ENCODE results near the gene EFNA1.
"Not testable (repeated sequence)": the region's sequence is repeated elsewhere in the genome, so short reads cannot be mapped to it uniquely, and the experiment has no call there.

The EFNA1 gene

DNA sequence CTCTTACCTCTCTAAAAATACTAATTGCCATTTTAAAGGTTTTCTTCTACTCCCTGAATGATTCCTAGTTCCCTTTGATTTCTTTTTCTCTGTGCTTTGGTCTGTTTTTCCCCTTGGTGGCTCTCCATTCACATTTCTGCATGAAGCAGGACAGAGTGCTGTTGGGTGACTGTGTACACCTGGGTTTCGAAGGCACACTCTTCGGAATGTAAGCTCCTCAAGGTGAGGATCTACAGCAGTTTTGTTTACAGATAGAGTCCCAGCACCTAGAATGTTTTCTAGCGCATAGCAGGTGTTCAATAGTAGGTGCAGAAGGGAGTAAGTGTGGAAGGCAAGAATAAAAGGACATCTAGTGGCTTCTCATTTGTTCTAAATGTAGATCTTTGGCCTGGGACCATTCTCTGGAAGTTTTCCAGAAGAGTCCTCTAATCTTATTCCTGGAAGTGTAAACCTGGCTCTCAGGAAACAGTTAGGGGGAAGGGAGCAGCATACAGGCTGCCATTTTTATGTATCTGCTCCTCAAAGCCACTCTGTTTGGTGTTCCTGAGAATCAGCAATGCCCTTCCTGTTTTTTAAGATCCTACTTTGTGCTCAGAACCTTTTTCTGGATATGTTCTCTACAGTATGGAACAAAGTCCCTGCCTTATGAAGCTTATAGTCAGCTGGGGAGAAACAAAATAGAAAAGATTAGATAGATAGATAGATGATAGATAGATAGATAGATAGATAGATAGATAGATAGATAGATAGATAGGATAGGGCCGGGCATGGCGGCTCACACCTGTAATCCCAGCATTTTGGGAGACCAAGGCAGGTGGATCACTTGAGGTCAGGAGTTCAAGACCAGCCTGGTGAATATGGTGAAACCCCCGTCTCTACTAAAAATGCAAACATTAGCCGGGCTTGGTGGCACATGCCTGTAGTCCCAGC, 22.8 kb upstream of the EFNA1 start:
- no peaks in the 10 kb centered on the region for H3K4me1 Mint-ChIP-seq (ENCODE audit: low read depth in 2 of 2)
- DNase-seq (no peak), ATAC-seq (replicated peaks) (no peak)
- H3K9me3 Mint-ChIP-seq: no peaks in the 10 kb centered on the region
- peaks cover 10 to 13% of the 10 kb centered on the region in 2 donors for H3K27me3 Mint-ChIP-seq
- H3K4me3 Mint-ChIP-seq: no peak overlapping the region
- H3K27ac Mint-ChIP-seq: no peak overlapping the region
- peaks cover 3% of the 10 kb centered on the region for H3K36me3 Mint-ChIP-seq (ENCODE audit: insufficient read depth)

DNA sequence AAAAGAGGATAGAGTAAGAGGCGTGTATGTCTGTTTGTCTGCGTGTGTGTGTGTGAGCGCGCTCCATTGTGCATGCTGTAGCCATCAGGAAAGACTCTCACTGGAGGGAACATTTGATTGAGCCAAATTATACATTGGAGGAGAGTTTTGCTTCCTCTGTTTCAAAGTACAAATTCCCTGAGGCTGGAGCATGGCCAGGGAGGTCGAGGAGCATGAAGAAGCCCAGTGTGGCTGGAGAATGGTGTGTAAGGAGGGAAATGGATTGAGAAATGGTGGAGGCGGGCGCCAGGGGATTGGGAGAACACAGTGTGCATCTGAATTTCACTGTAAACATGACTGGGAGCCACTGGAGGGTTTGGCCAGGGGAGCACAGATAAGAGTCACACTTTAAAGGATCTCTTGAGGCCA, 22.1 kb upstream of the EFNA1 start:
- no peaks in the 10 kb centered on the region for H3K4me1 Mint-ChIP-seq (ENCODE audit: low read depth in 2 of 2)
- H3K27ac Mint-ChIP-seq: peak overlapping the region in 1 of 2 donors; percentile 6
- H3K4me3 Mint-ChIP-seq: no peak overlapping the region
- ATAC-seq (replicated peaks) (no peak), DNase-seq (no peak)
- H3K36me3 Mint-ChIP-seq (ENCODE audit: insufficient read depth): peaks cover 3% of the 10 kb centered on the region
- H3K27me3 Mint-ChIP-seq: peaks cover 10 to 13% of the 10 kb centered on the region in 2 donors
- H3K9me3 Mint-ChIP-seq: no peaks in the 10 kb centered on the region

GRCh38 chr1:155106862-155107261, 20.8 kb upstream of the EFNA1 start:
- peaks cover 3% of the 10 kb centered on the region for H3K36me3 Mint-ChIP-seq (ENCODE audit: insufficient read depth)
- no peaks in the 10 kb centered on the region for H3K4me1 Mint-ChIP-seq (ENCODE audit: low read depth in 2 of 2)
- H3K27me3 Mint-ChIP-seq: peaks cover 13 to 18% of the 10 kb centered on the region in 2 donors
- ATAC-seq (replicated peaks): no peak
- H3K27ac Mint-ChIP-seq: no peak overlapping the region
- H3K9me3 Mint-ChIP-seq: no peaks in the 10 kb centered on the region
- DNase-seq: no peak
- H3K4me3 Mint-ChIP-seq: no peak overlapping the region

- DNase-seq (no peak), ATAC-seq (replicated peaks) (no peak)
- H3K9me3 Mint-ChIP-seq: no peaks in the 10 kb centered on the region
- peaks cover 3% of the 10 kb centered on the region for H3K36me3 Mint-ChIP-seq (ENCODE audit: insufficient read depth)
- peaks cover 13 to 22% of the 10 kb centered on the region in 2 donors for H3K27me3 Mint-ChIP-seq
- H3K4me1 Mint-ChIP-seq (ENCODE audit: low read depth in 2 of 2): no peaks in the 10 kb centered on the region
- H3K4me3 Mint-ChIP-seq: no peak overlapping the region
- H3K27ac Mint-ChIP-seq: no peak overlapping the region
Observed at GRCh38 chr1:155107309-155108264, 20.1 kb upstream of the EFNA1 start.

GRCh38 chr1:155108296-155108695, 19.4 kb upstream of the EFNA1 start:
- H3K9me3 Mint-ChIP-seq: no peaks in the 10 kb centered on the region
- peaks cover 3% of the 10 kb centered on the region for H3K36me3 Mint-ChIP-seq (ENCODE audit: insufficient read depth)
- no peaks in the 10 kb centered on the region for H3K4me1 Mint-ChIP-seq (ENCODE audit: low read depth in 2 of 2)
- no peak overlapping the region for H3K27ac Mint-ChIP-seq
- DNase-seq (no peak), ATAC-seq (replicated peaks) (no peak)
- no peak overlapping the region for H3K4me3 Mint-ChIP-seq
- peaks cover 13 to 22% of the 10 kb centered on the region in 2 donors for H3K27me3 Mint-ChIP-seq

DNA sequence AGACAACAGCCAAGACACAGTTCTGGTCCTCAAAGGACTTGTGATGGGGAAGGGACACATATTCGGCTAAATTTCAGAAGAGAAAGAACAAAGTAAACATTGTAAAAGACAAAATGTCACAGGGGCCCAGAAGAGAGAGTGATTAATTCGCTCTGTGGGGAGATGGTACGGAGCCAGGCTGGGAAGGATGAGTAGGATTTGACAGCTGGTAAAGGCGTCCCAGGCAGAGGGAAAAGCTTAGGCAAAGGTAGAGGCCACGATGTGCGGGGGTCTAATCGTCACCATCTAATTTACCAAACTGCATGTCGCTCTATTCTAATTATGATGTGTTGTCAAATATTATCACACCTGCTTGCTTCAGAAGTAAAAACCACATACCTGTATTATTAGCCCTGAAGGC, 17.3 kb upstream of the EFNA1 start:
- DNase-seq (no peak), ATAC-seq (replicated peaks) (no peak)
- Mint-ChIP-seq H3K27me3 (peaks cover 15 to 25% of the 10 kb centered on the region in 2 donors), H3K4me1 (ENCODE audit: low read depth in 2 of 2) (no peaks in the 10 kb centered on the region), H3K27ac (no peak overlapping the region), H3K4me3 (no peak overlapping the region), H3K36me3 (ENCODE audit: insufficient read depth) (peaks cover under 1% of the 10 kb centered on the region), H3K9me3 (no peaks in the 10 kb centered on the region)

DNA sequence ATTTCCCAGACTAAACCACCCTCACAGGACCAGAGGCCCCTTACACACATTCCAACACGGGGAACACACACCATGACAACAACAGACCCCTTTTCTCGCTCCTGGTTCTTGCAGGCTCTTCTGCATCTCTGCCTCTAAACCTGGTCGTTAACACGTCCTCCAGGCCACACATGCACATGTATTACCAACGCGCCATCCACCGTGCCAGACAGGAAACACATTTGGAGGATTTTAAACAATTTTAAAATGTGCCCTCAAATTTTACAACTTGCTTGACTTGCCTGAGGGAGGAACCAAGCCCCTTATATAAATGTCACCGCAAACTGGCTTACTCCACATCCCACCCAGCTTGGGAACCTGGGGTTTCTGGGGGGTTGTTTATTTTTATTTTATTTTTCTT, 16.9 kb upstream of the EFNA1 start:
- H3K9me3 Mint-ChIP-seq: no peaks in the 10 kb centered on the region
- no peak overlapping the region for H3K27ac Mint-ChIP-seq
- peaks cover 14 to 24% of the 10 kb centered on the region in 2 donors for H3K27me3 Mint-ChIP-seq
- H3K4me3 Mint-ChIP-seq: no peak overlapping the region
- DNase-seq (no peak), ATAC-seq (replicated peaks) (no peak)
- H3K4me1 Mint-ChIP-seq (ENCODE audit: low read depth in 2 of 2): no peaks in the 10 kb centered on the region
- H3K36me3 Mint-ChIP-seq (ENCODE audit: insufficient read depth): no peaks in the 10 kb centered on the region

DNA sequence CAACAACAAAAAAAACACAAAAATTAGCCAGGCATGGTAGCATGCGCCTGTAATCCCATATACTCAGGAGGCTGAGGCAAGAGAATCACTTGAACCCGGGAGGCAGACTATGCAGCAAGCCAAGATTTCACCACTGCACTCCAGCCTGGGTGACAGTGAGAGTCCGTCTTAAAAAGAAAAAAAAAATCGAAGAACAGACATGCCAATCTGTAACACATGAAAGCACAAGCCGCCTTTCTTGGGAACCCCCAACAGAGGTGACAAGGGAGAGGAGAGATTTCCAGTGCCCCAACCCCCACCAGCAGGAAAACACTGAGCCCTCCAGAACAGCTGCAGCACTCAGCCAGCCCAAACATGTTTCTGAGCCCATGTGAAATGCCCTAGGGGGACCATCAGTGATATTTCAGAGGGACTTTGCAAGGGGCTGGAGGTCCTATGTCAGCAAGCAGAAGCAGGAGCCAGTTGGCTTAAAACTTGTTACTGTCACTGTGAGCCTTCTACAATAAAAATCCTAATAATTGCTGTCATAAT, 14.2 kb upstream of the EFNA1 start:
- no peak overlapping the region for H3K4me3 Mint-ChIP-seq
- no peaks in the 10 kb centered on the region for H3K4me1 Mint-ChIP-seq (ENCODE audit: low read depth in 2 of 2)
- H3K27ac Mint-ChIP-seq: no peak overlapping the region
- no peaks in the 10 kb centered on the region for H3K36me3 Mint-ChIP-seq (ENCODE audit: insufficient read depth)
- ATAC-seq (replicated peaks): no peak
- H3K27me3 Mint-ChIP-seq: peaks cover 24 to 48% of the 10 kb centered on the region in 2 donors
- no peak for DNase-seq
- no peaks in the 10 kb centered on the region for H3K9me3 Mint-ChIP-seq

DNA sequence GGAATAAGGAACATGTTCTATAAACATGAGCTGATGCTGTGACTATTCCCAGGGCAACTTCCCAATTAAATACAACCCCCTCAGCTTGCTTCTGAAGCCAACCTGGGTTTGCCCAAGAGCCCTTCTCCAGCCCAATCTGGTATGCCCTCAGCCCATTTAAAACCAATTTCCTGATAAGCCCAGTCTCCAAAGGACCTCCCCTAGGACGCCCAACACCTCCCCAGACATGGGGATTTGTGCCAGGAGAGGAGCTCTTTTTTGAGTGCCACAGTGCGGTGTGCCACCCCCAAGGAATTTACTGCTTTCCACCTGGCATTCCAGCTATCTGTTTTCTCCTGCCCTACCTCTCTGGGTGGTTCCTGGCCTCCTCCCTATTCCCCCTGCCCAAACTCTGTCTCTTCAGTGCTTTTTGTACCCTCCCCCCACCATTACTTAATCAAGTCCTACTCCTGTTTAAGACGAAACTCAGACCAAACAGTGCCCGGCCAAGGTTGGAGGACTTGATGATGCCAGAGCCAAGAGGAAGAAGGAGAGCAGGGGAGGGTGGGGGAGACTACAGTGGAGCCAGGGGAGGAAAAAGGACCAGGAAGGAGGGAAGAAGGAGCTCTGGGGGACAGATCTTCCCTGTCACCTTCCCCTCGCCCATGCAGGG, 11.4 kb upstream of the EFNA1 start:
- no peak for ATAC-seq (replicated peaks)

DNA sequence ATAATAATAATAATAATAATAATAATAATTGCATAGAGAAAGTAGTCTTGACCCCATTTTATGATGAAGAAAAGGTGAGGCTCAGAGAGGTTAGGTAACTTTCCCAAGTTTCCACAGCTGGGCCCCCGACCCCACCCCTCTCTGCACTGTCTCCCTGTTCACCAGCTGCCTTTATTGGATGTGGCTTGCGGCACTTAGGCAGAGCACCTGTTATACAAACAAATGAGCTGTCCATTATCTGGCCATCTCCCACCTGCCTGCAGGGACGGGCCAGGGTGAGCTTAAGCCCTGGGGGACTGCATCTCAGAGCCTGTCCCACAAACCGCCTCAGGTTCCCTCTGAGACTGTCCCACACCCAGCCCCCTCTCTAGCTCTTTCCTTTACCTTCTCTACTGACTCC, 10.1 kb upstream of the EFNA1 start:
- peaks cover 4% of the 10 kb centered on the region for H3K36me3 Mint-ChIP-seq (ENCODE audit: insufficient read depth)
- ATAC-seq (replicated peaks) (no peak), DNase-seq (no peak)
- H3K27ac Mint-ChIP-seq: no peak overlapping the region
- no peaks in the 10 kb centered on the region for H3K9me3 Mint-ChIP-seq
- H3K27me3 Mint-ChIP-seq: peaks cover 20 to 46% of the 10 kb centered on the region in 2 donors
- no peaks in the 10 kb centered on the region for H3K4me1 Mint-ChIP-seq (ENCODE audit: low read depth in 2 of 2)
- H3K4me3 Mint-ChIP-seq: no peak overlapping the region

More for the DNA sequence above, 11.4 kb upstream of the EFNA1 start:
- H3K9me3 Mint-ChIP-seq: no peaks in the 10 kb centered on the region
- H3K4me1 Mint-ChIP-seq (ENCODE audit: low read depth in 2 of 2): no peaks in the 10 kb centered on the region
- H3K27me3 Mint-ChIP-seq: peaks cover 20 to 51% of the 10 kb centered on the region in 2 donors
- no peak for DNase-seq
- H3K36me3 Mint-ChIP-seq (ENCODE audit: insufficient read depth): no peaks in the 10 kb centered on the region
- no peak overlapping the region for H3K4me3 Mint-ChIP-seq
- no peak overlapping the region for H3K27ac Mint-ChIP-seq

DNA sequence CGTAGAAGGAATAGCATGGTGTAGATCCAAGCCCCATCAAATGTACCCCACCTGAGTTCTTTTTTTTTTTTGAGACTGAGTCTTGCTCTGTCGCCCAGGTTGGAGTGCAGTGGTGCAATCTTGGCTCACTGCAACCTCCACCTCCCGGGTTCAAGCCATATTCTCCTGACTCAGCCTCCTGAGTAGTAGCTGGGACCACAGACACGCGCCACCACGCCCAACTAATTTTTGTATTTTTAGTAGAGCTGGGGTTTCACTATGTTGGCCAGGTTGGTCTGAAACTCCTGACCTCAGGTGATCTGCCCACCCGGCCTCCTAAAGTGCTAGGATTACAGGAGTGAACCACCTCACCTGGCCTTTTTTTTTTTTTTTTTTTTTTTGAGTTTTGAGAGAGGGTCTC, 9.6 kb upstream of the EFNA1 start:
- H3K36me3 Mint-ChIP-seq (ENCODE audit: insufficient read depth); H3K9me3 Mint-ChIP-seq; ATAC-seq (replicated peaks); H3K4me3 Mint-ChIP-seq; H3K27ac Mint-ChIP-seq; H3K4me1 Mint-ChIP-seq (ENCODE audit: low read depth in 2 of 2); DNase-seq: not testable (repeated sequence)
- peaks cover 20 to 46% of the 10 kb centered on the region in 2 donors for H3K27me3 Mint-ChIP-seq

DNA sequence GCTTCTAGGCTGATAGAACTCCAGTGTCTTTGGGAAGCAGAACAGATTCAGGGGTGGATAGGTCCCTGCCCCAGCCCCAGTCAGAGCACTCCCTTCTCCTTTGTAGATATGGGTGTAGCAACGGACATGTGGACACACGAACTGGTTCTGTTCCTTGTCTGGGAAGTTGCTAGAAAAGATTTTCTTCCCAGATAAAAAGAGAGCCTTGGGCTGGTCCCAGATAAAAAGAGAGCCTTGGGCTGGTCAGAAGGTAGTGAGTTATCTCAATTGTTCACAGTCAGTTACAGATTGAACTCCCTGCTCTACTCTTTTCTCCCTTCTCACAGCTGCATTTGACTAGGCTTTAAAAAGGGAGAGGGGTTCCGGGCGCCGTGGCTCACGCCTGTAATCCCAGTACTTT, 7.4 kb upstream of the EFNA1 start:
- H3K36me3 Mint-ChIP-seq (ENCODE audit: insufficient read depth): peaks cover 4% of the 10 kb centered on the region
- H3K9me3 Mint-ChIP-seq: no peaks in the 10 kb centered on the region
- no peak overlapping the region for H3K27ac Mint-ChIP-seq
- no peak overlapping the region for H3K4me3 Mint-ChIP-seq
- H3K27me3 Mint-ChIP-seq: peaks cover 15 to 50% of the 10 kb centered on the region in 2 donors
- H3K4me1 Mint-ChIP-seq (ENCODE audit: low read depth in 2 of 2): no peaks in the 10 kb centered on the region
- ATAC-seq (replicated peaks): no peak
- no peak for DNase-seq

GRCh38 chr1:155121249-155121648, 6.4 kb upstream of the EFNA1 start:
- DNase-seq (no peak), ATAC-seq (replicated peaks) (no peak)
- H3K9me3 Mint-ChIP-seq: no peaks in the 10 kb centered on the region
- no peak overlapping the region for H3K27ac Mint-ChIP-seq
- H3K4me1 Mint-ChIP-seq (ENCODE audit: low read depth in 2 of 2): no peaks in the 10 kb centered on the region
- peaks cover 4% of the 10 kb centered on the region for H3K36me3 Mint-ChIP-seq (ENCODE audit: insufficient read depth)
- peaks cover 9 to 50% of the 10 kb centered on the region in 2 donors for H3K27me3 Mint-ChIP-seq
- no peak overlapping the region for H3K4me3 Mint-ChIP-seq

All from effector memory CD8-positive, alpha-beta T cell (primary cell).